Activated CD4-positive, CD25-positive, alpha-beta regulatory T cell treated with anti-CD3 and anti-CD28 coated beads, Interleukin-2, amount 50 U/mL, for 72 hours (primary cell): ENCODE measurements around the gene MED14.

Experiments used
- DNase-seq: peaks from one replicate; pipeline ENCODE4 v3.0.0; 2021

MED14 gene

GRCh38 chrX:40729598-40730584 lies 5.5 kb downstream of the MED14 start:
- DNase-seq, result no peak

- DNase-seq, result no peak
Measured at GRCh38 chrX:40727581-40728252, 7.6 kb downstream of the MED14 start.

GRCh38 chrX:40727093-40727492 lies 8.2 kb downstream of the MED14 start:
- DNase-seq, result no peak

DNA sequence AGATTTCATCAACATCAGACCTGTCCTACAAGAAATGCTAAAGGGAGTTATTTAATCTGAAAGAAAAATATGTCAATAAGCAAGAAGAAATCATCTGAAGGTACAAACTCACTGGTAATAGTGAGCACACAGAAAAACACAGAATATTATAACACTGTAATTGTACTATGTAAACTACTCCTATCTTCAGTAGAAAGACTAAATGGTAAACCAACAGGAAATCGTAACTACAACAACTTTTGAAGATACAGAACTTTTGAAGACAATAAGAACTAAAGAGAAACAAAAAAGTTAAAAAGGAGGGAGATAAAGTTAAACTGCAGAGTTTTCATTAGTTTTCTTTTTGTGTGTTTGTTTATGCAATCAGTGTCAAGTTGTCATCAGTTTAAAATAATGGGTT lies 12.4 kb downstream of the MED14 start:
- no peak for DNase-seq

GRCh38 chrX:40721489-40722106 lies 13.7 kb downstream of the MED14 start:
- DNase-seq, result no peak

- no peak for DNase-seq
Measured at GRCh38 chrX:40720792-40721191, 14.6 kb downstream of the MED14 start.

- DNase-seq, result no peak
Measured at GRCh38 chrX:40720339-40720738, 15.0 kb downstream of the MED14 start.

- DNase-seq, result no peak
Measured at GRCh38 chrX:40719731-40720130, 15.6 kb downstream of the MED14 start.

GRCh38 chrX:40719218-40719617 lies 16.1 kb downstream of the MED14 start:
- DNase-seq, result no peak

DNA sequence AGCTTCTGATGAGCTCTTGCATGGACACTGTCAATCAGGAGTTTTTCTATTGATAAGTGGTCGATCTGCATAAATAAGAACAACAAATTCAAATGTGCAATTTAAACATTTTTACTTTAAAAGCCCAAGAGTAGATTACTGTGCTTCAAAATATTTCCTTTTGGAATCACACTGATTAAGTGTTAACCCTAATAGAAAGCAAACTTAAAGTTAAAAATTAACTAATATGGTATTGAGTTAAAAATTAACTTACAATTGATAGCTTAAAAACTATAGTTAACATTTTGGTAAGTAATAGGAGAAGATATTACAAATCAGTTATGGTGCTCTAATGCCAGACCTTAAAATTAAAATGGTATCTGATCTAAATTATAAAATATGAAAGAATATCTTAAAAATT lies 25.9 kb downstream of the MED14 start:
- no peak for DNase-seq

- no peak for DNase-seq
Measured at GRCh38 chrX:40705658-40706312, 29.6 kb downstream of the MED14 start.

DNA sequence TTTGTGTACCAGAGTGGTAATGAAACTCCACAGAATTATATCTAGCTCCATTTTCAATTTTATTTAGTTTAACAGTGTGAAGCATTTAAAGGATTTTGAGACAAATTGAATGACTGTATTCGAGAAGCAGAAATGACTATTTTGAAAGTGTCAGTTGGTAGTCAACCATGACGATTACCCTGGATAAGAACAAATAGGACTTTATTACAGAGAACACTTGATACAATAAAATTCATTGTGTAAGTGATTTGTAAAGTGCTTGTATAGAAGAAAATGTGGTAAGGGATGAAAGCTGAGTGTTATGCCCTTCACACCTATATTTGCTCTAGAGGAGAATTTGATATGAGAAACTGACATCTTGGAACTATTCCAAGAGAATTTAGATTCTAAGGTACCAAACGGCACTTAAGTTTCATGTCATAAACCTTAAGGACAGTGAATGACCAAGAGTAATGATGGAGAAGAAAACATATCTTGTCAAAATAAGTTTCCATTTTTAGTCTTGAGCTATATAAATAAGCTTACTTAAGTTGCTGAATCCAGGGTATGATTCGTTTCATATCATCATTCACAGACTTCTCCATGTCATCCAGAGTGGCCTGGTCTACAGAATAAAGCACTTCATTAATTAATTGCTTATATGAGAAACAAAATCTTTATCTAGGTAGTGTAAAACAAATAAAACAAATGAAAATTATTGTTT lies 34.6 kb downstream of the MED14 start:
- no peak for DNase-seq

DNA sequence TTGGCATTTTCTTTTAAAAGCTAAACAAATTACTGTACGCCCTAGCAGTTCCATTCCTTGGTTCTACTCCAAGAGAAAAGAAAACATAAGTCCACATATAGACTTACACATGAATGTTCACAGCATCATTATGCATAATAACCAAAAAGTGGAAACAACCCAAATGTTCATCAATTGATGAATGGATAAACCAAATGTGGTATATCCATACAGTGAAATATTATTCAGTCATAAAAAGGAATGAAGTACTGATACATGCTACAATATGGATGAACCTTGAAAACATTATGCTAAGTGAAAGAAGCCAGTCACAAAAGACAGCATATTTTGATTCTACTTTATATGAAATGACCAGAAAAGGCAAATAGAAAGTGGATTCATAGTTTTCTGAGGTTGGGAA lies 36.5 kb downstream of the MED14 start:
- DNase-seq, result no peak

DNA sequence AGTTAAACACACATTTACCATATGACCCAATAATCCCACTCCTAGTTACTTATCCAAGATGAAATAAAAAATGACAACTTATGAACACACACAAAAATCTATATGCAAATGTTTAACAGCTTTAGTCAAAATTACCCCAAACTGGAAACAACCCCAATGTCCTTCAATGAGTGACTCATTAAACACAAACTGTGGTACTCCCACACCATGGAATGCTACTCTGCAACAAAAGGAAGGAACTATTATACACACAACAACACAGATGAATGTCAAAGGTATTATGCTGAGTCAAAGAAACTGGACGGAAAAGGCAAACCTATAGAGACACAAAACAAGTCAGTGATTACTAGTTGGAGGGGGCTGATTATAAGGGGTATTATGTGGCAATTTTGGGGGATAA lies 40.5 kb downstream of the MED14 start:
- DNase-seq, result no peak

DNA sequence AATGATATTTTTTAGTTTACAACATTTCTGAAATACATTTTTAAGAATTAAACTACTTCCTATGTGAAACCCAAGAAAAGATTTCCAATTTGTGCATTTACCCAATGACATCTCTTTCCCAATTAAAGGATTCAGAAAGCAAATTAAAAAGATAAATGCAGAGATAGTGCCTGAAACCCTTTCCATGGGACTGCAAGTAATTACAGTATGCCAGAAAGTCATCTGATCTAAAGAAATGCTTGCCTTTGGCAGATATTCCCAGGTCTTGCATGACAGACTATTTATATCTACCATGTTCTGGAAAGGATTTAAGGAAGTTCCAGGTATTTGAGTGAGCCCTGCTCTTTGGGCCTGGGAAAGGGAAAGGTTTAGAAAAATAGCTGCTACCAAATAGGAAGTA lies 46.4 kb downstream of the MED14 start:
- no peak for DNase-seq

DNA sequence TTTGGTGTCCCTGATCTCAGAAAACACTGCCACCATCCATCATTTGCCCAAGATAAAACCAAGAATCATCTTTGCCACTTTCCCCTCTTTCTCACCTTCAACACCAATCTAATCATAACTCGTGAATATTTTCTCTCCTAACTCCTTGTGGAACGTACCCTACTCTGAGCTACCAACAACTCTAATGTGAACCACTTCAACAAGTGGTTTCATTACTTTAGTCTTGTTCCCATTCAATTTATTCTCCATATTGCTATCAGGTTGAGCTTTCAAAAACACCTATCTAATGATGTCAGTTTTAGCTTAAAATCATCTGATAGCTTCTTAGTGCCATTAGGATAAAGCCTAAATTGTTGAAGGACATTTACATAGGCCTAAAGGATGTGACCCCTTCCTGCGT lies 48.2 kb downstream of the MED14 start:
- no peak for DNase-seq

- DNase-seq, result no peak
Measured at GRCh38 chrX:40685362-40685918, 49.9 kb downstream of the MED14 start.

GRCh38 chrX:40684092-40684491 lies 51.2 kb downstream of the MED14 start:
- DNase-seq, result no peak

DNA sequence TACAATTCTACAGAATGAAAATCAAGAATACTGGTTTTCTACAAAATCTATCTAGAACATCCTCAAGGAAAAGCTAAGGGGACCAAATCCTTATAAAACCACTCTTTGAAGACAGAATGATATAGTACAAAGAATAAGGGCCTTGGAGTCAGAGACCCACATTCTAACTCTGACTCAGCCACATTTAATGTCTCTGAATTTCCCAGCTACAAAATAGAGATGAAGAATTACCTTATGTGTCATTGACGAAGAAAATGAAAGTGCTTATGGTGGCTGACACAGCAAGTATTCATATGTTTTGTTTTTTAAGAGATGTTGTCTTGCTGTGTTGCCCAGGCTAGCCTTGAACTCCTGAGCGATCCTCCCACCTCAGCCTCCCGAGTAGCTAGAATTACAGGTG lies 52.1 kb downstream of the MED14 start:
- DNase-seq, result no peak

DNA sequence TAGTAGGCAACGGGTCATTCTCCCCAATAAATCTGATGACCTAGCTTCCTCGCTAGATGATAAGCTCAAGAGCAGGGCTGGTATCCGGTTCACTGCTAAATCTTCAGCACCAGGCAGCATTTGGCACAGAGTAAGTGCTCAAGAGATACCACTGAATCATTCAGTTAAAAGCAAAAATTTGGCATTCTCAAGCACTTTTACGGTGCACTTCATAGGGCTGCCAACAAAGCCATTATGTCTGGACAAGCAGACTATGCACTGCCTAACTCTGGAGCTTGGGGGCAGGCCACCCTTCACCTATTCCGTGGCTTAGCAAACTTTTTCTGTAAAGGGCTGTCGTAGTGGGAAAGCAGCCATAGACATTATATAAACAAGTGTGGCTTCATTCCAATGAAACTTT lies 64.2 kb downstream of the MED14 start:
- no peak for DNase-seq

DNA sequence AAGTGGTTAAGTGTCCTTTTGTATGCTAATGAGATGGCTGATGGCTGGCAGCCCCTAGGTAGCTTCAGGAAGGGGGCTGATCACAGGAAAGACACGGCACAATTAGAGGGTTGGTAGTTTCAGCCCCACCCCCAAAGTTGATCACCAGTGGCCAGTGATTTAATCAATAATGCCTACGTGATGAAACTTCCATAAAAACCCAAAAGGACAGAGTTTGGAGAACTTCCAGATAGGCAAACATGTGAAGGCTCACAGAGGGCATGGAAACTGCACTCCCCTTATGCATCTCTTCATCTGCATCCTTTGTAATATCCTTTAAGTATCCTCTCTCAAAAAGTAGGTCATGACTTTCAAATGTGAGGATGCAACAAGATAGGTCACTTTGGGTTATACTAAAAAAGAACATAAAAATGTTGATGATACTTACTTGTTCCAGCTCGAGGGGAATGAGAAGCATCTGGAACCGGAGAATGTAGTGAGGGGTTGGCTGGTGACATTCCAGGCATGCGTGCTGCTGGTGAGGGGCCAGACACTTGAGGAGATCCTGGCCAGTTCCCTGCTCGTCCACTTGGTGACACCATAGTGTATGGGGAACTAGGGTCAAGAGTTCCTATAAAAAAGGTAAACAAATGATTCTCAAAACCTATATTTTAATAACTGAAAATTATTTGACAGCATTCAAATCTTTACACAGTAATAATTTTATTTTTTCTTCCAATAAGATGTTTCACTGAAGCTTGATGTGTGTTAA lies 71.3 kb downstream of the MED14 start:
- no peak for DNase-seq
